Loucy (cell line): ENCODE measurements around the gene PRR20G.

Experiments
- H2AFZ ChIP-seq: fragments of 200-600 bp; sonication (generic); 2 replicates; pipeline ENCODE4 v1.6.0; 2016; ENCODE audit warnings: antibody characterized with exemption, mild to moderate bottlenecking, low read length, moderate library complexity
- H3F3A ChIP-seq: fragments of 200-600 bp; 2 replicates; pipeline ENCODE4 v1.6.0; 2016; ENCODE audit warnings: antibody characterized with exemption, low read depth, mild to moderate bottlenecking
- H3K27me3 ChIP-seq: fragments of 200-600 bp; sonication (generic); 2 replicates; pipeline ENCODE4 v1.6.1; 2014; ENCODE audit warnings: low read length, mild to moderate bottlenecking; ENCODE audit not compliant: insufficient read depth, poor library complexity, severe bottlenecking
- H3K36me3 ChIP-seq: fragments of 200-600 bp; sonication (generic); 2 replicates; pipeline ENCODE4 v1.6.1; 2016; ENCODE audit warnings: low read length; ENCODE audit not compliant: insufficient read depth
- H3K4me1 ChIP-seq: fragments of 200-600 bp; sonication (generic); 2 replicates; pipeline ENCODE4 v1.5.1; 2014; ENCODE audit warnings: low read length, mild to moderate bottlenecking; ENCODE audit not compliant: insufficient read depth, poor library complexity, severe bottlenecking
- H3K4me2 ChIP-seq: fragments of 200-600 bp; sonication (generic); 2 replicates; pipeline ENCODE4 v1.6.0; 2014; ENCODE audit warnings: antibody characterized with exemption, low read length, low read depth, mild to moderate bottlenecking; ENCODE audit not compliant: poor library complexity, severe bottlenecking
- H3K4me3 ChIP-seq: fragments of 200-600 bp; sonication (generic); 2 replicates; pipeline ENCODE4 v1.5.1; 2014; ENCODE audit warnings: low read length, mild to moderate bottlenecking, mixed read lengths; ENCODE audit not compliant: poor library complexity, severe bottlenecking
- H3K79me2 ChIP-seq: fragments of 200-600 bp; sonication (generic); 2 replicates; pipeline ENCODE4 v1.6.1; 2014; ENCODE audit warnings: low read length; ENCODE audit not compliant: insufficient read depth
- H3K9ac ChIP-seq: fragments of 200-600 bp; sonication (generic); 2 replicates; pipeline ENCODE4 v1.6.0; 2014; ENCODE audit warnings: mild to moderate bottlenecking, low read depth, low read length, moderate library complexity; ENCODE audit not compliant: poor library complexity, severe bottlenecking
- H3K9me2 ChIP-seq: fragments of 200-600 bp; sonication (generic); replicated peaks from 2 replicates; pipeline ENCODE4 v1.6.1; 2016; ENCODE audit warnings: low read depth, low read length, mixed read lengths
- H3K9me3 ChIP-seq: fragments of 200-600 bp; sonication (generic); 2 replicates; pipeline ENCODE4 v1.6.1; 2014; ENCODE audit warnings: mild to moderate bottlenecking, antibody characterized with exemption, low read length, low read depth; ENCODE audit not compliant: insufficient read depth
- H4K20me1 ChIP-seq: fragments of 200-600 bp; sonication (generic); 2 replicates; pipeline ENCODE4 v1.6.0; 2014; ENCODE audit warnings: antibody characterized with exemption, low read length, mild to moderate bottlenecking; ENCODE audit not compliant: insufficient read depth, poor library complexity, severe bottlenecking
- EZH2phosphoT487 ChIP-seq: fragments of 200-600 bp; IDR thresholded peaks from 2 replicates; pipeline ENCODE4 v1.6.1; 2018; ENCODE audit warnings: antibody characterized with exemption, mild to moderate bottlenecking, moderate library complexity, borderline replicate concordance
- TF ChIP-seq, protein P1 (sequence below): fragments of 200-600 bp; sonication (generic); conservative IDR thresholded peaks from 2 replicates; pipeline ENCODE4 v1.5.1; 2014; ENCODE audit warnings: mild to moderate bottlenecking, antibody characterized with exemption, low read length

PRR20G gene

DNA sequence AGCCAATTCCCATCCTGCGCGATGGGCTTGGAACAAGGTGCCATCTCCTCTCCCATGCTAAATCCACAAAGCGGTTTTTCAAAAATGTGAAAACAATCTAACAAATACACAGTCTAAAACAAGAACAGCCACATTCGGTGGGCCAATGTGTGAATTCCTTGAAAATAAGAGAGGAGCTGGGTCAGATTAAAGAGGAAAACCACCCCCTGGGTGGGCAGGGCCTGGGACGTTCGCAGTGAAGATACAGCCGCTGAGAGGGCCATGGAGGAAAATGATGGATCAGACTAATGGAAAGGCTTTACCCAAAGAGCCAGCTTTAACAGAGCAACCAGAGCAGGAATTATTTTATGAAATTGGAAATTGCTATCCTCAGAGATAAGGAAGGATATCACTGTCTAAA is 27.4 kb downstream of the PRR20G start:
- no peaks in the 10 kb centered on the region for H3K9me3 ChIP-seq
- no peak overlapping the region for H3K4me3 ChIP-seq
- no peaks in the 10 kb centered on the region for H3K79me2 ChIP-seq
- H2AFZ ChIP-seq = no peak overlapping the region
- H3K4me1 ChIP-seq = no peaks in the 10 kb centered on the region
- no peak overlapping the region for H3K9ac ChIP-seq
- no peaks in the 10 kb centered on the region for H4K20me1 ChIP-seq
- no peaks in the 10 kb centered on the region for H3K27me3 ChIP-seq
- H3F3A ChIP-seq = no peaks in the 10 kb centered on the region
- H3K9me2 ChIP-seq = no peaks in the 10 kb centered on the region
- TF ChIP-seq, protein P1, sequence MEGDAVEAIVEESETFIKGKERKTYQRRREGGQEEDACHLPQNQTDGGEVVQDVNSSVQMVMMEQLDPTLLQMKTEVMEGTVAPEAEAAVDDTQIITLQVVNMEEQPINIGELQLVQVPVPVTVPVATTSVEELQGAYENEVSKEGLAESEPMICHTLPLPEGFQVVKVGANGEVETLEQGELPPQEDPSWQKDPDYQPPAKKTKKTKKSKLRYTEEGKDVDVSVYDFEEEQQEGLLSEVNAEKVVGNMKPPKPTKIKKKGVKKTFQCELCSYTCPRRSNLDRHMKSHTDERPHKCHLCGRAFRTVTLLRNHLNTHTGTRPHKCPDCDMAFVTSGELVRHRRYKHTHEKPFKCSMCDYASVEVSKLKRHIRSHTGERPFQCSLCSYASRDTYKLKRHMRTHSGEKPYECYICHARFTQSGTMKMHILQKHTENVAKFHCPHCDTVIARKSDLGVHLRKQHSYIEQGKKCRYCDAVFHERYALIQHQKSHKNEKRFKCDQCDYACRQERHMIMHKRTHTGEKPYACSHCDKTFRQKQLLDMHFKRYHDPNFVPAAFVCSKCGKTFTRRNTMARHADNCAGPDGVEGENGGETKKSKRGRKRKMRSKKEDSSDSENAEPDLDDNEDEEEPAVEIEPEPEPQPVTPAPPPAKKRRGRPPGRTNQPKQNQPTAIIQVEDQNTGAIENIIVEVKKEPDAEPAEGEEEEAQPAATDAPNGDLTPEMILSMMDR = no peak
- TF ChIP-seq EZH2phosphoT487 = no peak
- H3K36me3 ChIP-seq = no peaks in the 10 kb centered on the region
- no peak overlapping the region for H3K4me2 ChIP-seq

DNA sequence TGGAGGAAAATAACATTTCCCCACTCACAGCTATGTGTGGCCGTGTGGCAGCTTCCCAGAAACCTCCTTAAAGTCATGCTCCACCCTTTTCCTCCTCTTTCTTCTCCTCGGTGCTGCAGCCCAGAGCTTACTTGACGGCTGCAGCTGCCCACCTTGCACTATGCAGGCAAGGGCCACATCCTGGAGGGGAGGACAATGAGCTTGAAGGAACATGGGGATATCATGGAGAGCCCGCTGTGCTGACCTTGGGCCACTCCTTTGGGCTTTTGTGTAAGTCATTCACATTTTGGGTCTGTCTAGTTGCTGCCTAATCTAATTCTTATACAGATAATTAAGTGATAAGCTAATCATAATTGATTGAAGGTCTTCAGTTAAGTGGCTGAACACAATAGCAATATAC is 28.0 kb downstream of the PRR20G start:
- no peaks in the 10 kb centered on the region for H3K4me1 ChIP-seq
- H3K9me3 ChIP-seq = no peaks in the 10 kb centered on the region
- no peak overlapping the region for H3K9ac ChIP-seq
- no peak overlapping the region for H3K4me2 ChIP-seq
- H3K27me3 ChIP-seq = no peaks in the 10 kb centered on the region
- H3K4me3 ChIP-seq = no peak overlapping the region
- no peaks in the 10 kb centered on the region for H3K36me3 ChIP-seq
- no peaks in the 10 kb centered on the region for H3F3A ChIP-seq
- H2AFZ ChIP-seq = no peak overlapping the region
- no peaks in the 10 kb centered on the region for H4K20me1 ChIP-seq
- no peaks in the 10 kb centered on the region for H3K9me2 ChIP-seq
- no peak for TF ChIP-seq EZH2phosphoT487
- TF ChIP-seq, protein P1 = no peak
- no peaks in the 10 kb centered on the region for H3K79me2 ChIP-seq

GRCh38 chr3:127258733-127259132 is 29.1 kb downstream of the PRR20G start:
- H3K4me1 ChIP-seq = no peaks in the 10 kb centered on the region
- H3K9ac ChIP-seq = no peak overlapping the region
- H3K9me3 ChIP-seq = no peaks in the 10 kb centered on the region
- H3K9me2 ChIP-seq = no peaks in the 10 kb centered on the region
- no peaks in the 10 kb centered on the region for H3K36me3 ChIP-seq
- no peaks in the 10 kb centered on the region for H3F3A ChIP-seq
- H2AFZ ChIP-seq = no peak overlapping the region
- H3K79me2 ChIP-seq = no peaks in the 10 kb centered on the region
- H4K20me1 ChIP-seq = no peaks in the 10 kb centered on the region
- no peaks in the 10 kb centered on the region for H3K27me3 ChIP-seq
- no peak overlapping the region for H3K4me3 ChIP-seq
- TF ChIP-seq, protein P1 = no peak
- no peak for TF ChIP-seq EZH2phosphoT487
- no peak overlapping the region for H3K4me2 ChIP-seq
